A673 (cell line): Measurements from ENCODE around the gene STYX.

Experiments used
- CTCF ChIP-seq: fragments of 300-800, 200-600 bp; sonication (generic); conservative IDR thresholded peaks from 2 replicates; pipeline ENCODE4 v1.5.1; 2017; ENCODE audit warnings: low read depth, mild to moderate bottlenecking, antibody characterized with exemption, low read length, moderate library complexity, mixed read lengths
- EZH2 ChIP-seq: fragments of 200-600 bp; sonication (generic); IDR thresholded peaks from 2 replicates; pipeline ENCODE4 v1.6.1; 2017; ENCODE audit warnings: borderline replicate concordance, low read depth, mild to moderate bottlenecking, mixed read lengths, antibody characterized with exemption, low read length; ENCODE audit not compliant: poor library complexity, severe bottlenecking

GRCh38 chr14:52729585-52729924 lies 411 bp upstream of the STYX start:
- no peak for TF ChIP-seq CTCF
- TF ChIP-seq EZH2 = no peak
